ENCODE data around the gene TBC1D8.

TBC1D8 gene

DNA sequence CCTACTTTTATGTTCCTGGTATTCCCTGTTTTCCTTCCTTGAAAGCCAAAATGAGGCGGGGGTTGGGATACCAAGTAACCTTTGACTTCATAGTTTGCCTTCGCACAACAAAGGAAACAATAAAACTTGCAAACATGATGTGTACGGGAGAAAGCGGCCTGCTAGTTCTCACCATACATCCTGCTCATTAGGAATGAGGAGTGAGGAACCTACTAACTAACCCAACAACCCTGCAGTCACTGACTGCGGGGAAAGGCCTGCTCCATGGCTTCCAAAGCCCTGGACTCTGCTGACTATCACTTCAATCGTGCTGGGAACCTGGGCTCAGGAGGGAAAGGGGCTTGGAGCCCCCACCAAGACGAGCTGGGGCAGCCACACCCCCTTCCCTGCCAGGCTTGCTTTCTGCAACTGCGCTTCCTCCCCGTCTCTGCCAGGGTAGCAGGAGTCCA lies 124.9 kb downstream of the TBC1D8 start:
- no peak for DNase-seq

DNA sequence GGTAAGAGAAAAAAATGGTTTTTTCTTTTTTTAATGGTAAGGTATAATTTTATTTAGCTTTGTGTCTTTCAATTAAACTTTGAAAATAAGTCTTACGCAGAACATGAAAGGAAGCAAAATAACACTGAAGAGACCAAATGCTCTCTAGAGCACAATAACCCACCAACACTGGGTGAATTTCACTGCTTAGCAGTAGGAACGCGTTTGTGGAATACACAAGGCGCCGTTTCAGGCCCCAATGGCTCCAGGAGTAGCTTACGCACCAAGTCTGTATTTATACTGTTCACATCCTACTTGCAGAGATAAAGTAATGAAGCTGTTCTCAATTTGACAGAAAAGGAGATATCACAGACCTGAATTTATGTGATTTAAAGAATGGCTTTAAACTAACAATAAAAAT lies 125.6 kb downstream of the TBC1D8 start:
- no peak for DNase-seq

DNA sequence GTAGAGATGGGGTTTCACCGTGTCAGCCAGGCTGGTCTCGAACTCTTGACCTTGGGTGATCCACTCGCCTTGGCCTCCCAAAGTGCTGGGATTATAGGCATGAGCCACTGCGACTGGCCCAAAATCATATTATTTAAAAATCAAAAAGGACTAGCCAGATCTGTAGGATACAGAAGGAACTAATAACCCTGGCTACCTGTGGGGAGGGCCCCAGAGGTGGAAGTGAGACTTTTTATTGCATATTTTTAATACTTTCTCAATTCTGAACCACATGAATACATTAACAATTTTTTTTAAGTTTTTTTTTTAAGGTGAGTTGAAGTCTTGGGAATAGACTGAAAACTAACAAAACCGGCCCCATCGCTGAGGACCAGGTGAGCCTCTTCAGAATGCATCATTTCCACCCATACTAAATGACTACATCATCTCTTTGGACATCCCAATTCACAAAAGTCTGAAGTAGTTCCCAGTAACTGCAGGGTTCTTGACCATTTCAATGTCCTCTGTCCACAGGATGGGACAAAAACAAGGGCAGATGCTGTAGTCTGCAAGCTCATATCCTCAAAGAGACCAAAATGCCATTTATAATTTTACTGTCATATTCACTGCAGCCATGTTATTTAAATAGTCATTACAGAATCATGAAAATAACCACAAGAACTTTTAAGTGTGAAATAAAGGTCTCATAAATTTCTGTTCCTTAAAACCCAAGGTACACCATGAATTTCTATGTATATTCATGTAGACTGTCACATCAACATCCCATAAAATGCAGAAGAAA lies 127.7 kb downstream of the TBC1D8 start:
- no peak for DNase-seq

DNA sequence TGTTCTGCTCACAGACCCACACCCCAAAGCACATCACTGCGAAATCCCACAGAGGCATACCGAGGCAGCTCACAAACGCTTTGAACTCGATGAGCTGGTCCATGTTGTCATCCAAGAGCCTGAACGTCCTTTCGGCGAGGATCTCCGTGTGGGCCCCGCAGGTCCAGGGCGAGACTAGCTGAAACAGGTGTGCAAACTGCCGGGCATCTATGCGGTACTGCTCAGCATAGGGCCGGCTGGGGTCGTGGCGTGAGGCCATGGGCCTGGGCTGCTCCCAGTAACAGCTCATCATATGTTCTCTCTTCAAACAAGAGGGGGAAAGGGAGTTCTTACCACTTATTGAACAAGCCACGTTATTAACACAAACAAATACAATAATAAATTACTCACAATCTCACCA lies 129.0 kb downstream of the TBC1D8 start:
- DNase-seq = no peak

DNA sequence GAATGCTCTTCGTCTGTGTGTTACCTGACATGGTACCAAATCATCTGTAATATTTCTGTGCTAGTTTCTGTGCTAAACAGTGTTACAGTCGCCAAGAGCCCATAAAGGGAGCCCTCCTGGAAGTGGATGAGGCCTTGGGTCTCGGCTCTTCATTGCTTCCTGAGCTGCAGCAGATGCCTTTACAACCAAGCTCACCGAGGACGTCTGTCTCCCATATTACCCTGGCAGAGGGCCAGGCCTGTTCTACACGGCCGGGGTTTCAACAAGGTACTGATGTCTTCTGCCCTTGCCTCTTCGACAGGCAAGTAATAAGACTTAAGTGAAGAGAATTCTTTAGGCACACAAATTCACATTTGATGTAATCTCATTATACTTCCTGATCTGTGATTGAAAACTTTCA lies 132.2 kb downstream of the TBC1D8 start:
- no peak for DNase-seq

DNA sequence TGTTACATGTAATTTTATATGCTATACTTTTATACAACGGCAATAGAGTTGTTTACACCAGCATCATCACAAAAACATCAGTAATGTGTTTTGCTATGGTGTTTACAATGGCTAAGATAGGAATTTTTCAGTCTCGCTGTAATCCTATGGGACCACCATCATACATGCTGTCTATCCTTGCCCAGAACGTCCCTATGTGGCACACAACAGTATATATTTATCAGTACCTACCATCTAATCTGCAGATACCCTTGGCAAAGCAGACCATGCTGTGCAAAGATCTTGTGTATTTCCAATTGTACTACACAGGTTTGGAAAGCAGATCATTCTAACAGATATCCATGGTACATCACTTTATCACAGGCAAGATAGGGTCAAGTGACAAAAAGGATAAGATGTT lies 133.8 kb downstream of the TBC1D8 start:
- DNase-seq = no peak

DNA sequence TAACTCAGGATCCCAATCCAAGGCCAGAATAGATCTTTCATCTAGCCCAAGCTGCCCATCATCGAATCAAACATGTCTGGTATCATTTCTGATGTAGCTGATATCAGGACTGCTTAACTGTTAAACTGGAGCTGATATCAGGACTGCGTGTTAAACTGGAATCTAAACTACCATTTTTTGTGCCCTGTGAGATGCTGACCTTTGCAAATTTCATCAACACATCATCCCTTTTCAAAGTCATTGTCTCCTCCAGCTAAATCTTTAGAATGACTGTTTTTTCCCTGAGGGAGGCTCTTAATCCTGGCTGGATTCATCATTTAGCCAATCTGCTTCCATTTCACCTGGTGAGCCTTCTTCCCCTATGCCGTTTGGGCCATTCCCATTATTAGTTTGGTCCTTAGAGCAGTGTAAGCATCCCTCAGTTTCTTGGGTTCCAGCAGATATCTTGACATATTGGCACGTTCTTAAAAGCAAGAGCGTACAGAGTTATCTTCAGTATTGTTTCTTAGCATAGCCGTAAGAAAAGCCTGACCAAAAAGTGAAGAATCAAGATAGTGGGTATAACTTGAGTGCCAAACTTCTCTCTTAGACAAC lies 136.8 kb downstream of the TBC1D8 start:
- no peak for DNase-seq

DNA sequence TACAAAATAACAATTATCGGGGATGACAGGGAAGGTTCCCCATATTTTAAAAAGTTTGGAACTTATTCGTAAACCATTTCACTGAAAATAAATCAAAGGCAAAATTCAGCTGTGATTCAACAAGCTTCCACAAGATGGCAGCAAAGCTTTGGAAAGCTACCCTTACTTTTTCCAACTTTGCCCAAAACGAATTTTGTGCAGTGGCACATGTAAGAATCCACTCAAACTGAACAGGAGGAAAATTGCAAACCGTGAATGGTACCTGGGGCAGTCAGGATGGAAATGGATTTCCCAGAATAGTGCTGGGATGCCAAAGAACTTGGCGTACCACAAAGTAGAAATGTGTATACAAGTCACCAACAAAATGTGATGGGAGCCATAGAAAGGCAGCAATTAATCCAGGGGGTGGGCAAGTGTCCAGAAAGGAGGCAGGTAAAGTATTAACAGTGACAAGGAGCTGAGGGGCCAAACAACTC lies 138.4 kb downstream of the TBC1D8 start:
- peak; percentile 41 for DNase-seq

DNA sequence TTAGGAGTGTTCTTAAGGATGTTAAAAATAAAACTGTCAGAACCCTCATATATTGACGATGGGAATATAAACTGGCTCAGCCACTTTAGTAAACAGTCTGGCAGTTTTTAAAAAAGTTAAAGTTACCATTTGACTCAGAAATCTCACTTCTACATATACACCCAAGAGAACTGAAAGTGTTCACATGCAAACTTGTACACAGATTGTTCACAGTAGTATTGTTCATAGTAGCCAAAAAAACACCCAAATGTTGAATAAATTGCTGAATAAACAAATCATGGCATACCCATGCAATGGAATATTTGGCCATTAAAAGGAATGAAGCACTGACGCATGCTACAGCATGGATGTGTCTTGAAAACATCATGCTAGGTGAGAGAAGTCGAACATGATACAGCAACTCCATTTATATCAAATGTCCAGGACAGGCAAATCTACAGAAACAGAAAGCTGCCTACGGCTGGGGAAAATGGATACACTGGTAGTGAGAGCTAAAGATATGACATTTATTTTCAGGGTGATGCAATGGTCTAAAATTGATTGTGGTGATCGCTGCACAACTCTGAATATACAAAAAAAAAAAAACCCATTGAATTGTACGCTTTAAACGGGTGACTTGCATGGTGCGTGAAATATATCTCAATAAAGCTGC lies 139.0 kb downstream of the TBC1D8 start:
- DNase-seq = no peak

DNA sequence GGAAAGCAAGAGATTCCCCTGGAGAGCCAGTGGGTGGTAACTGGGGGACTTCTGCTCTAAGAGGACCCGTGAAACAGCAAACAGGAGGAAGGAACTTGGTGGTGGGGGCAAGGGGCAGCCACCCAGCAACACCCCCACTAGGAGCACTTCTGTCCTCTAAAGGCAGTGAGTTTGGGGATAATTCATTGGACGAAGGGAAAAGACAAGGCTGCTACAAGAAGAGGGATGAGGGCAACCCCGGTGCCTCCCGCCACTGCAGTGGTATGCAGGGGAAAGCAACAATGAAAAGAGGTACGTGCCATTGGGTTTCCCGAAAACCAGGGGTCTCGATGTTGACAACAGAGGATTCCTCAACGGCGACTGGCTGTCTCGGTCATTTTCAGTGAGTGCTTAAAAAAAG lies 140.0 kb downstream of the TBC1D8 start:
- DNase-seq = no peak

DNA sequence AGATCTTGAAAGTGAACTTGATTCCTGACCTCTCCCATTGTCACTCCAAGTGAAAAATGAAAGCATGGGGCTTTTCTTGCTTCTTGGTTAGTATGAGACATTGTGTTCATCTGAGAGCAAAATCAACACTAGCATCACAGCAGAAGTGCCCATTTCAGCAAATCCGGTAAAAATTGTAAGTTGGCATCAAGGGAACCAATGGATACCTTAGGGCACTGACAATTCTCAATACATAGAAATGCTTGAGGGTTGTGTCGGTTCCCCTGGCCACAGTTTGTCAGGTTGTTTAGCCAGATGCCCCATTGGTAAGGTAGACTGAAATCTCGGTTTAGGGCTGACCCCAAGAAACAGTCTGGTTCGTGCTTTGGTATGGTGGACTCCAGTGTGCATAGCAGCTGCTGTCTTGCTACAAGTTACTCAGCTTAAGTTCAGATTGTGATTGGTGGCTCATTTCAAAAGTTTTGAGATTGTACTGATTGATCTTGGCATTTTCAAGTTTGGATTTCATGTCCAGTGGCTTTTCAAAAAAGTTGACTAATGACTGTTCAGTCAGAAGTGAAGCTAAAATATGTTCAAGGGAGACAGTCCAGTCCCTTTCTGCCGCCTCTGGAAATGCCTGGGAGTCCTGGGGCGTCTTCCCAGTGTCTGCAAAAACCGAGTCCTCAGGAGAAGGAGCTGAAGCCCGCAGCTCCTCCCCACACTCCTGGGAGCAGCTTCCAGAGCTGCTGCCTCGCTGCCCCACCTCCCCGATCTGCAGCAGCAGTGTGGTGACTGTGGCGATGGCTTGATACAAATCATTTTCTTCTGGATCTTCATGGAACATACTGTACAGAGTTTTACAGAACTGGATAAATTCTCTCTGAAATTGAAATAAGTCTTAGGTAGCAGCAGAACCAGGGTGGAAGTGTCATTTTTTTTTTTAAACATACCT lies 143.5 kb downstream of the TBC1D8 start:
- DNase-seq = no peak

DNA sequence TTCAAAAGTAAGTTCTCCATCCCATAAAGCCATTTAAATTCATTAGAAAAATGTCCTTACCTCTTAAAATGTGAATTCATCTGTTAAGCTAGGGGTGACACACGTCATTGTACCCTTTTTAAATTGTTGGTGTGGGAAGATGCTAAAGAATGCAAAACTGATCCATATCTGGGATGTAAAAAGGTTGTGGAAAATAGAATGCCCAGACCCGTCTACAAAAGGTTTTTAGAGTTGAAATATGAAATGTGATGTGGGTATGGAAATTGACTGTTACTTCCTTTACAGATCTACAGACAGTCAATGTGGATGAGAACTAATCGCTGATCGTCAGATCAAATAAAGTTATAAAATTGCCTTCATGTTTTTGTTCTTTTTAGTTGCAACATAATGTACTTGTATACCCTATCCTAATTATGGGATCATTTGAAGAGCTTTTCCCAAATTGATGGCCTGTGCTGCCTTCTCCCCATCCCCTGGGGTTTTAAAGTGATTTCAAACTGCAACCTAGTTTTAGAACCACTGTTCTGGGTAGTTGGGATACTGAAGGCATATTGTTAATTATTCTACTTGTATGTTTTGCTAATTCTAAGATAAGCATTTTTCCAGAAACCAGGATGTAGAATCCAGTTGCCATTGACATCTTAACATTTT lies 145.0 kb downstream of the TBC1D8 start:
- DNase-seq = no peak

DNA sequence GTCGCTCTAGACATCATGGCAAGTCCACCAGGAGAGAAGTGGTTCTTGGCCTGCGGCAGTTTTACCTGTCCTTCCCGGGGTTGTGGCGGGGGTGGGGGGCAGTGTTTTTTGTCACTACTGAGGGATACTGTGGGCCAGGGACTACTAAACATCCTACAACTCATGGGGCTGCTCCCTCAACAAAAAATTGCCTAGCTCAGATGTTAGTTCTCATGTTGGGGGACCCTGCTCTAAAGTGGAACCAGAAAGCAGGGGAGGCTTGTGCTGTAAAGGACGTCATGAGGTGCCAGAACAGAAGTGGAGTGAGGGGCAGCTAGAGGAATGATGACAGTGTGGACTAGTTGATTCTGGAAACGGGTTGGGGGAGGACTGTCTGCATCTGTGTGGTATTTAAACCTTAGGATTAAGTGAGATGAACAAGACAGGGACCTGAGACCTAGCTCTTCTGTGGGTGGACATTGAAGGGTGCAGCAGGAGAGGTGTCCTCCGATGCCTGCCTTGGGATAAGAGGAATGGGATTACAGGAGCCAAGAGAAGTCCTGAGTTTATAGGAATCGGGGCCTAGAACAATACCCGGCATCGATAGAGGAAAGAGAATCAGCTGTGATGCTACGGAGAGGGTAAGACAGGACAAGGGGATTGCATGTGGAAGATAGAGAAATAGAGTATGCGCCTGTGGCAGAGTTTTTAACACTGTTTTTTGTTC lies 146.4 kb downstream of the TBC1D8 start:
- no peak for DNase-seq

DNA sequence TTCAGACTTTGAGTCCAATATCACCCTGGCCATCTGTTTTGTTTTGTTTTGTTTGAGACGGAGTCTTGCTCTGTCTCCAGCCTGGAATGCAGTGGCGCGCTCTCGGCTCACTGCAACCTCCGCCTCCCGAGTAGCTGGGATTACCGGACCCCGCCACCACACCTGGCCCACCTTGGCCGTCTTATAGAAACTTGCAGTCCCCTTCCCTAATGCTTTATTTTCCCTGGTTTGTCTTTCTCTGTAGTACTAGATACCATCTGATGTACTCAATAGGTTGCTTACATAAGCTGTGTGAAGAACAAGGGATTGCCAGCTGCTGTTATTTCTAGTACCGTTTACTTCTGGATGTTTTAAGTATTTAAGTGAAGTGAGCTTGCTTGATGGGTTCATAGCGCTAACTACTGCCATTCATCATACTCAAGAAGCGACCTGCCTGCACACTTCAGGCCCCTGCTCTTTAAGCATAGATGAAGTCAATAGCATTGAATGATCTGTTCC lies 147.9 kb downstream of the TBC1D8 start:
- DNase-seq = no peak

DNA sequence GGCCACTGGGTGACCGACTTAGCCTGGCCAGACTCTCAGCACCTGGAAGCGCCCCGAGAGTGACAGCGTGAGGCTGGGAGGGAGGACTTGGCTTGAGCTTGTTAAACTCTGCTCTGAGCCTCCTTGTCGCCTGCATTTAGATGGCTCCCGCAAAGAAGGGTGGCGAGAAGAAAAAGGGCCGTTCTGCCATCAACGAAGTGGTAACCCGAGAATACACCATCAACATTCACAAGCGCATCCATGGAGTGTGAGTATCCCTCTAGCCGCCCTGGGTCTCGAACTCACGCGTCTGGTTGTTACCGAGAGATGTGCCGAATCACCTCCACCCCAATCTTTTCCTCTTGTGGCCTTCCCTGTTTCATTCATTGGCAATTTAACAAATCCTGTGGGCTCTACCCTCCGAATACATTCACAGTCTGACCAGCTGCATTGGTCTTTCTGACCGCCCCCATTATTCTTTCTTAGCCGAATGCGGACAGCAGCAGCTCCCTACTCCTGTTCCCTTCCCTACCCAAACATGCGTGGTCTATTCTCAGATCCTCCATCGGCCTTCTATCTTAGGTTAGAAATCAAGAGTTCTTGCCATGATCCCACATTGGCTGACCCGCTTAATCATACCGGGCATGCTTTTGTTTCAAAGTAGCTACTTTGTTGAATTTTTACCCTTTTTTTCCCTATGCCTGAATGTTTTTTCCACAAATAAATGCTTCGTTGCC lies 148.5 kb downstream of the TBC1D8 start:
- DNase-seq = no peak

DNA sequence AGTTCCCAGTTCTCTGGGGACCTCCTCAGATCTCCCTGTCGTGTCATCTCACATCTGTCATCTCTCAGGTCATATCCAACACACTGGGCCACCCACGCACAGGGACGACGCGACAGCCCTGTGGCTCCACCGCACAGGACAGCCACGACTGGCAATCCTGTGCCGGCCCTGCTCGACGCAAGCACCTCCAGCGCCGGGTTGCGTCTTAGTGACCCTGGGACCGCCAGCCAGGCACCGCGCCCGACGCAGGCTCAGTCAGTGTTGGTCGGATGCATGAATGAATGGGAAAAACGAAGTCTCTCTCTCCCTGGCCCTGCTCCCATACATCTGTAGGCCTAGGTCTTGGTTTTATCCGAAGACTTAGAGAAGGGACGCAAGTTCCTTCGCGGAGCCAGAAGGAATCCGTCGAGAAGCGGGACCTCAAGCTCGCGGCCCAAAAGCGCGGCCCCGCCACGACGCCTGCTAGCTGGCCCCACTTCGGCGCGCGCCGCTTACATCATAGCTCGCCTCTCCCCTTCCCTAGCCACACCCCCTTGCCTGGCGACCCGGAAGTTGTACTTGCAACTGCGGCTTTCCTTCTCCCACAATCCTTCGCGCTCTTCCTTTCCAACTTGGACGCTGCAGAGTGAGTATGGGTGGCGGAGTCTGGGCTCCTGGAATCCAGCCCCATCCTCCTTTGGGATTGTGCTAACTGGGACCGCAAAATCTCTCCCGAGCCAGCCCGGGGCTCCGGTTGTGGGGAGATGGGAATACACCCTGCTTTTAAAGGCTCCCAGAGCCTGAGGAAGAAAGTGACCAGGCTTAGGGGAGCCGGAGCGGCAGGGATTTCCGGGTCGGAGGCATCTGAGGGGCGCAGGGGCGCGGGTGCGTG lies 149.3 kb downstream of the TBC1D8 start, which contains the start of gene RPL31:
Gene RPL31, plus strand, starts transcription at position 599 of the 871 bp plus-strand sequence. CDS start 413 bp downstream, outside the sequence.
- DNase-seq = peak; percentile 97

DNA sequence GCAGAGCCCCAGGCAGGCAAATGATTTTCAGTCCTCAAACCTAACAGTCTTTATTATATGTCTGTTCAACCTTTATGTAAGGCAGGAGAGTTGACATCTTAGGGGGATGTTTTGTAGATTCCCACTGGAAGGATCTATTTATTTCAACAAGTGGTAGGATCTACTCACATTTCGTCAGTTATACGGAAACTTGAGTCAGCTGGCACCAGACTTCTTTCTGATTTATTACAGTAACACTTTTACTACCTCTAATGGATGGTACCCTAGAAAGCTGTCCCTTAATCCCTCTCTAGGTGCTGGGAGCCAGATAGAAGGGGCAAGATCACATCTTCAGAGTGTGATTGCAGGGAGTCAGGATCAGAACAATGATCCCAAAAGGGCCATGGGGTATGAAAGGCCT lies 151.2 kb downstream of the TBC1D8 start:
- DNase-seq = no peak

DNA sequence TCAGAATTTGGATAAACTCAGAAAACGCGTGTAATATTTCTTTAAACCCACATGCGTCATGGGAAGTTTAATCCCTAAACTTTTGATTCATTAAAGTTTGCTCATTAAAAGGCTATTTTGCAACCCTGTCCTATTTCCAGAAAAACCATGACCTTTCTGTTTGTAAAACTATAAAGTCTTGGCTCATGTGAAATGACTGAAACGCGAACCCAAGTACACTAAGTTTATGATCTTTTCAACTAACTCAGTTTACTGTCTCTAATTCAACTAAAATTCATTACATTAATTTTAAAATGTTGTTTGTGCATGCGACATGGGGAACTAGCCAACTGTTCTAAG lies 153.0 kb downstream of the TBC1D8 start:
- DNase-seq = no peak

DNA sequence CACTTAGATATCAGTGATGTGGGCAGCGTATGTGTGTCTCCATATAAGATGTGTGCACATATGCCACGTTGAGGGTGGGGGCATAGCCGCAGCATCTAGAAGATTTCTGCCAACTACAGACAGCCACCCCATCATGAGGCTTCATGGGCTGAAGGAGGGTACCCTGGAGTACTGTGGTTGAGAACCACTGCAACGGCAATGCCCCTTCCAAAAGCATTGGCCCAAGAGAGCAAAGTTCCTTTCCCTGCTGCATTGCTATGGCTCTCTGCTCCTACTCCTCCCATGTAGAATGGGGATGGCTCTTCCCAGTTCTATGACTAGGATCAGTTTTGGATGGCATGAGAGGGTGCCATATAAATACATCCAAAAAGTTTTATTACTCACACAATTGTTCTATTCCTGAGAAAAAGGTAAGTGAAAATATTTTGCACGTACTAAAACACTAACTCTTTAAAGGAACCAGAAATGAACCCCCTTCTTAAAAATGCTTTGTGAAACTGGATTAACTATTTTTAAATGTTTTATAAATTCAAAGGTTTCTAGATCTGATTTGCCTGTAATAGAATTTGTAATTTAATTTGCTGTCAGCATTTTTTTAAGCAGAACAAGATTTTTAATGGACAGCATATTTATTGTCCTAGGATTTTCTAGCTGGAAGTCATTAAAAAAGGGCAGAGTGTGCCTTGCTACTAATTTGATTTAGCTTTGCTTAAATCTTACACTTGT lies 153.5 kb downstream of the TBC1D8 start:
- DNase-seq = no peak

All from fibroblast of skin of right quadriceps (primary cell).